T47D (cell line): ENCODE measurements around the gene RECK.
"Not testable (repeated sequence)": the region's sequence is repeated elsewhere in the genome, so short reads cannot be mapped to it uniquely, and the experiment has no call there.

Source experiments
- DNase-seq, 2 experiments: peaks; one replicate each; pipeline versions ENCODE4 v3.0.0 to v3.0.0-alpha.2; 2011 to 2012; ENCODE audit warnings: low read depth in 1 of 2, low spot score in 1 of 2
- JUND ChIP-seq: IDR thresholded peaks from 2 replicates; pipeline ENCODE4 v1.6.1; 2012; ENCODE audit warnings: low read depth
- in situ Hi-C: cut with HindIII; loops from 2 replicates; pipeline ENCODE4 v1.10.0; 2016; ENCODE audit warnings: low sequenced_read_pairs, low pct_unique_long_range_greater_than_20kb

Gene RECK

GRCh38 chr9:36116593-36116992, 79.9 kb downstream of the RECK start:
- DNase-seq, result no peak
- in situ Hi-C loops, result no loop called here
- TF ChIP-seq JUND, result no peak

- in situ Hi-C loops, result no loop called here
- DNase-seq, result no peak
- TF ChIP-seq JUND, result no peak
Measured at GRCh38 chr9:36118201-36118600, 81.5 kb downstream of the RECK start.

GRCh38 chr9:36118706-36119105, 82.0 kb downstream of the RECK start:
- no peak for TF ChIP-seq JUND
- DNase-seq, result no peak
- in situ Hi-C loops, result no loop called here

GRCh38 chr9:36119476-36119875, 82.8 kb downstream of the RECK start:
- no peak for TF ChIP-seq JUND
- in situ Hi-C loops, result no loop called here
- peak in 1 of 2 experiments; percentile 65 for DNase-seq

GRCh38 chr9:36120705-36121104, 84.0 kb downstream of the RECK start:
- TF ChIP-seq JUND, result no peak
- in situ Hi-C loops, result no loop called here
- DNase-seq, result no peak

GRCh38 chr9:36121971-36122370, 85.3 kb downstream of the RECK start:
- TF ChIP-seq JUND, result no peak
- in situ Hi-C loops, result no loop called here
- DNase-seq, result no peak

- no peak for TF ChIP-seq JUND
- in situ Hi-C loops, result no loop called here
- DNase-seq, result no peak
Measured at GRCh38 chr9:36123515-36123914, 86.8 kb downstream of the RECK start.

GRCh38 chr9:36125062-36125855, 88.5 kb downstream of the RECK start:
- TF ChIP-seq JUND, result no peak
- in situ Hi-C loops, result no loop called here
- DNase-seq, result no peak

GRCh38 chr9:36126016-36126730, 89.5 kb downstream of the RECK start:
- in situ Hi-C loops, result no loop called here
- no peak for TF ChIP-seq JUND
- DNase-seq, result no peak

GRCh38 chr9:36127652-36128244, 91.0 kb downstream of the RECK start:
- DNase-seq, result no peak
- in situ Hi-C loops, result no loop called here

GRCh38 chr9:36128349-36128748, 91.6 kb downstream of the RECK start:
- DNase-seq, result no peak
- no peak for TF ChIP-seq JUND
- in situ Hi-C loops, result no loop called here

More at GRCh38 chr9:36127652-36128244, 91.0 kb downstream of the RECK start:
- no peak for TF ChIP-seq JUND

- DNase-seq, result peak in 1 of 2 experiments; percentile 36
- in situ Hi-C loops, result no loop called here
- TF ChIP-seq JUND, result no peak
Measured at GRCh38 chr9:36129139-36129538, 92.4 kb downstream of the RECK start.

- in situ Hi-C loops, DNase-seq: not testable (repeated sequence)
Measured at GRCh38 chr9:36131666-36132065, 95.0 kb downstream of the RECK start.

GRCh38 chr9:36132086-36132485, 95.4 kb downstream of the RECK start:
- in situ Hi-C loops, result no loop called here
- DNase-seq, result no peak

More at GRCh38 chr9:36132086-36132485, 95.4 kb downstream of the RECK start:
- TF ChIP-seq JUND, result no peak
